HepG2 (cell line): Measurements from ENCODE around the gene TMEM44. TPM values are rescaled to one million over a fixed set of nuclear protein-coding genes. Genes with fewer than 3 reads are reported as not detected.
A peak's percentile ranks its signal among the peaks of the same experiment; 100 is the strongest.

ENCODE experiments used
- ATF7 ChIP-seq, 2 experiments: fragments of 450-650 bp in 1 of 2; sonication (generic) in 1 of 2; formaldehyde crosslinking in 1 of 2; IDR thresholded peaks; 2 replicates each; pipeline versions ENCODE4 v1.4.0 to v1.6.1; 2016 to 2020; ENCODE audit warnings: antibody characterized with exemption in 1 of 2, mild to moderate bottlenecking in 1 of 2, missing genetic modification reagents in 1 of 2
- CEBPG ChIP-seq: IDR thresholded peaks from 2 replicates; pipeline ENCODE4 v1.6.1; 2016
- KAT2B ChIP-seq: fragments of 150-350 bp; IDR thresholded peaks from 2 replicates; pipeline ENCODE4 v1.6.1; 2014; ENCODE audit warnings: low read depth, low read length, borderline replicate concordance
- KDM5B ChIP-seq: sonication (generic); formaldehyde crosslinking; IDR thresholded peaks from 2 replicates; pipeline ENCODE4 v1.4.0; 2020; ENCODE audit warnings: missing genetic modification reagents, mild to moderate bottlenecking, borderline replicate concordance
- MAZ ChIP-seq, 2 experiments: sonication (generic) in 1 of 2; formaldehyde crosslinking in 1 of 2; IDR thresholded peaks; 2 replicates each; pipeline versions ENCODE4 v1.5.0 to v1.6.1; 2012 to 2020; ENCODE audit warnings: low read depth in 2 of 2, mild to moderate bottlenecking in 2 of 2, borderline replicate concordance in 1 of 2, improper control_type of control experiment in 1 of 2, low read length in 1 of 2, missing genetic modification reagents in 1 of 2, moderate library complexity in 1 of 2
- NPAS2 ChIP-seq: sonication (generic); formaldehyde crosslinking; IDR thresholded peaks from 2 replicates; pipeline ENCODE4 v1.8.0; 2022; ENCODE audit warnings: mild to moderate bottlenecking, missing genetic modification reagents, borderline replicate concordance
- NR3C1 ChIP-seq: sonication (generic); formaldehyde crosslinking; IDR thresholded peaks from 2 replicates; pipeline ENCODE4 v1.4.0; 2020; ENCODE audit warnings: missing genetic modification reagents
- PHB2 ChIP-seq: fragments of 450-650 bp; IDR thresholded peaks from 2 replicates; pipeline ENCODE4 v1.6.1; 2018; ENCODE audit not compliant: partially characterized antibody
- PRPF4 ChIP-seq: fragments of 200-400 bp; formaldehyde crosslinking; IDR thresholded peaks from 2 replicates; pipeline ENCODE4 v1.6.1; 2016; ENCODE audit warnings: low read length, low read depth; ENCODE audit not compliant: poor library complexity, severe bottlenecking
- RARA ChIP-seq: IDR thresholded peaks from 2 replicates; pipeline ENCODE4 v1.6.1; 2016; ENCODE audit warnings: missing genetic modification reagents, missing compliant biosample characterization
- SALL1 ChIP-seq: sonication (generic); formaldehyde crosslinking; IDR thresholded peaks from 2 replicates; pipeline ENCODE4 v1.8.0; 2022; ENCODE audit warnings: mild to moderate bottlenecking, missing genetic modification reagents
- ZNF251 ChIP-seq: sonication (generic); formaldehyde crosslinking; IDR thresholded peaks from 2 replicates; pipeline ENCODE4 v1.9.0; 2021; ENCODE audit warnings: mild to moderate bottlenecking, missing genetic modification reagents
- ZNF34 ChIP-seq: sonication (generic); formaldehyde crosslinking; IDR thresholded peaks from 2 replicates; pipeline ENCODE4 v1.4.0; 2020; ENCODE audit warnings: mild to moderate bottlenecking, missing genetic modification reagents, borderline replicate concordance
- ZNF660 ChIP-seq: sonication (generic); formaldehyde crosslinking; IDR thresholded peaks from 2 replicates; pipeline ENCODE4 v1.5.1; 2020; ENCODE audit warnings: mild to moderate bottlenecking, low read depth, missing genetic modification reagents, borderline replicate concordance
- ZNF879 ChIP-seq: sonication (generic); formaldehyde crosslinking; IDR thresholded peaks from 2 replicates; pipeline ENCODE4 v1.8.1; 2023; ENCODE audit warnings: missing genetic modification reagents
- polyA plus RNA-seq, 8 experiments: library from polyadenylated mRNA; depleted of rRNA in 3 of 8; stranded (reverse) in 7 of 8; unstranded in 1 of 8; fragments of >200 nt; fragmentation: Illumina TruSeq in 4 of 8; extraction: Trizol in 4 of 8; gene quantifications; 2 replicates each; pipeline versions ENCODE4 v1.2.1 to v1.2.3, GENCODE V29; 2011 to 2016; ENCODE audit warnings: low read depth in 4 of 8, missing spikeins in 1 of 8, mixed read lengths in 1 of 8; ENCODE audit not compliant: insufficient read depth in 1 of 8
- total RNA-seq, 5 experiments: library from RNA; depleted of rRNA; stranded (reverse); fragments of >200 nt; fragmentation: Illumina TruSeq; extraction: Trizol; gene quantifications; 2 replicates each; pipeline ENCODE4 v1.2.3, GENCODE V29; 2016; ENCODE audit warnings: low read depth in 1 of 5
- TF ChIP-seq, protein P1 (sequence below): sonication (generic); formaldehyde crosslinking; conservative IDR thresholded peaks from 2 replicates; pipeline ENCODE4 v1.8.0; 2022; ENCODE audit warnings: mild to moderate bottlenecking, moderate library complexity, missing genetic modification reagents
- TF ChIP-seq, protein P2 (sequence below): sonication (generic); formaldehyde crosslinking; conservative IDR thresholded peaks from 2 replicates; pipeline ENCODE4 v1.4.0; 2020; ENCODE audit warnings: missing genetic modification reagents
- TF ChIP-seq, protein P3 (sequence below): sonication (generic); formaldehyde crosslinking; IDR thresholded peaks from 2 replicates; pipeline ENCODE4 v1.8.0; 2022; ENCODE audit warnings: mild to moderate bottlenecking, missing genetic modification reagents, borderline replicate concordance
- TF ChIP-seq, protein P4 (sequence below): sonication (generic); formaldehyde crosslinking; IDR thresholded peaks from 2 replicates; pipeline ENCODE4 v1.4.0; 2020; ENCODE audit warnings: mild to moderate bottlenecking, missing genetic modification reagents

The TMEM44 gene
- total and polyA plus RNA-seq, 2 of the 13 experiments (the other 11 are each of a cell fraction or from before 2014, with no cell fraction given) = 7.3 to 13.8 TPM

DNA sequence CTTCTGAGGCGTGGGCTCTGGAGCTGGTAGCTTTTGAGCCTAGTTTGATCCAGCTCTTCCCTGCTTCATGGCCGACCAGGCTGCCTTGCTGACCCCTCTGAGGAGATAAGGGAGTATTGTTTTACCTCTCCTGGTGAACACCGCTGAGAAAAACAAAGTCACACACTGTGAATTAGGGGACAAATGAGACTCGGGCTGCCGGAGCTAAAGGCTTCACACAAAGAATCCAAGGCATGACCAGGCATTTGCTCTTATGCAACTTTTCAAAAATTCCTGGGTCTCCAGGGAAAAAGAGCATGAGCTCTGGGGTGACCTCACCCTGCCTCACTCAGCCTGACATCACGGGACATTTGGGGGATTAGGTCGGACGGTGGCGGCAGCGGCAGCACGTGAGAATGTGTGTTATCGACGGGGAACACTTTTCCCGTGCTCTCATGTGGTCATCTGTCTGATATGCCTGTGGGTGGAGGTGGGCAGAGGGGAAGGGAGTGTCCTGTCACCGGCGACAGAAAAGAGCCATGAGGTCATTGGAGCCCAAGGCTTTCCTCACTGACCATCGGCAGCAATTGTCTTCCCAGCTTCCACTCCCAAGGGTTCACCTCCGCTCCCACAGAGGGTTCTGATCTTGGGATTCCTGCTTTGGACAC is 61.0 kb downstream of the TMEM44 start (continued):
- TF ChIP-seq MAZ (IDR thresholded peaks at IDR 0.05; ENCODE audit: borderline replicate concordance, low read depth, low read length) (no peak), MAZ (CRISPR knock-in tag; IDR thresholded peaks at IDR 0.05; ENCODE audit: low read depth) (0 out of 2 replicates have a peak, but pooled peaks have one; percentile 42), SALL1 (CRISPR knock-in tag) (peak; percentile 62; the same call in 1 of the 2 replicates), NR3C1 (CRISPR knock-in tag) (no peak), ZNF879 (CRISPR knock-in tag) (no peak), RARA (peak; percentile 19; the same call in 1 of the 2 replicates), KDM5B (CRISPR knock-in tag) (peak; percentile 34; the same call in 1 of the 2 replicates), KAT2B (no peak), NPAS2 (CRISPR knock-in tag) (no peak), ZNF34 (no peak), CEBPG (CRISPR knock-in tag) (peak; percentile 69), ATF7 (IDR thresholded peaks at IDR 0.05) (peak; percentile 51), ATF7 (CRISPR knock-in tag; IDR thresholded peaks at IDR 0.05) (peak; percentile 92; the same call in 1 of the 2 replicates), PHB2 (no peak), ZNF251 (no peak), ZNF660 (no peak), PRPF4 (no peak)
- TF ChIP-seq, protein P1, sequence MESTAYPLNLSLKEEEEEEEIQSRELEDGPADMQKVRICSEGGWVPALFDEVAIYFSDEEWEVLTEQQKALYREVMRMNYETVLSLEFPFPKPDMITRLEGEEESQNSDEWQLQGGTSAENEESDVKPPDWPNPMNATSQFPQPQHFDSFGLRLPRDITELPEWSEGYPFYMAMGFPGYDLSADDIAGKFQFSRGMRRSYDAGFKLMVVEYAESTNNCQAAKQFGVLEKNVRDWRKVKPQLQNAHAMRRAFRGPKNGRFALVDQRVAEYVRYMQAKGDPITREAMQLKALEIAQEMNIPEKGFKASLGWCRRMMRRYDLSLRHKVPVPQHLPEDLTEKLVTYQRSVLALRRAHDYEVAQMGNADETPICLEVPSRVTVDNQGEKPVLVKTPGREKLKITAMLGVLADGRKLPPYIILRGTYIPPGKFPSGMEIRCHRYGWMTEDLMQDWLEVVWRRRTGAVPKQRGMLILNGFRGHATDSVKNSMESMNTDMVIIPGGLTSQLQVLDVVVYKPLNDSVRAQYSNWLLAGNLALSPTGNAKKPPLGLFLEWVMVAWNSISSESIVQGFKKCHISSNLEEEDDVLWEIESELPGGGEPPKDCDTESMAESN (CRISPR knock-in tag) = 0 out of 2 replicates have a peak, but pooled peaks have one; percentile 27
- TF ChIP-seq, protein P2, sequence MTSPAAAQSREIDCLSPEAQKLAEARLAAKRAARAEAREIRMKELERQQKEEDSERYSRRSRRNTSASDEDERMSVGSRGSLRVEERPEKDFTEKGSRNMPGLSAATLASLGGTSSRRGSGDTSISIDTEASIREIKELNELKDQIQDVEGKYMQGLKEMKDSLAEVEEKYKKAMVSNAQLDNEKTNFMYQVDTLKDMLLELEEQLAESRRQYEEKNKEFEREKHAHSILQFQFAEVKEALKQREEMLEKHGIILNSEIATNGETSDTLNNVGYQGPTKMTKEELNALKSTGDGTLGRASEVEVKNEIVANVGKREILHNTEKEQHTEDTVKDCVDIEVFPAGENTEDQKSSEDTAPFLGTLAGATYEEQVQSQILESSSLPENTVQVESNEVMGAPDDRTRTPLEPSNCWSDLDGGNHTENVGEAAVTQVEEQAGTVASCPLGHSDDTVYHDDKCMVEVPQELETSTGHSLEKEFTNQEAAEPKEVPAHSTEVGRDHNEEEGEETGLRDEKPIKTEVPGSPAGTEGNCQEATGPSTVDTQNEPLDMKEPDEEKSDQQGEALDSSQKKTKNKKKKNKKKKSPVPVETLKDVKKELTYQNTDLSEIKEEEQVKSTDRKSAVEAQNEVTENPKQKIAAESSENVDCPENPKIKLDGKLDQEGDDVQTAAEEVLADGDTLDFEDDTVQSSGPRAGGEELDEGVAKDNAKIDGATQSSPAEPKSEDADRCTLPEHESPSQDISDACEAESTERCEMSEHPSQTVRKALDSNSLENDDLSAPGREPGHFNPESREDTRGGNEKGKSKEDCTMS = no peak
- TF ChIP-seq, protein P3, sequence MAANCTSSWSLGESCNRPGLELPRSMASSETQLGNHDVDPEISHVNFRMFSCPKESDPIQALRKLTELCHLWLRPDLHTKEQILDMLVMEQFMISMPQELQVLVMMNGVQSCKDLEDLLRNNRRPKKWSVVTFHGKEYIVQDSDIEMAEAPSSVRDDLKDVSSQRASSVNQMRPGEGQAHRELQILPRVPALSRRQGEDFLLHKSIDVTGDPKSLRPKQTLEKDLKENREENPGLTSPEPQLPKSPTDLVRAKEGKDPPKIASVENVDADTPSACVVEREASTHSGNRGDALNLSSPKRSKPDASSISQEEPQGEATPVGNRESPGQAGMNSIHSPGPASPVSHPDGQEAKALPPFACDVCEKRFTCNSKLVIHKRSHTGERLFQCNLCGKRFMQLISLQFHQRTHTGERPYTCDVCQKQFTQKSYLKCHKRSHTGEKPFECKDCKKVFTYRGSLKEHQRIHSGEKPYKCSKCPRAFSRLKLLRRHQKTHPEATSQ = no peak
- TF ChIP-seq, protein P4, sequence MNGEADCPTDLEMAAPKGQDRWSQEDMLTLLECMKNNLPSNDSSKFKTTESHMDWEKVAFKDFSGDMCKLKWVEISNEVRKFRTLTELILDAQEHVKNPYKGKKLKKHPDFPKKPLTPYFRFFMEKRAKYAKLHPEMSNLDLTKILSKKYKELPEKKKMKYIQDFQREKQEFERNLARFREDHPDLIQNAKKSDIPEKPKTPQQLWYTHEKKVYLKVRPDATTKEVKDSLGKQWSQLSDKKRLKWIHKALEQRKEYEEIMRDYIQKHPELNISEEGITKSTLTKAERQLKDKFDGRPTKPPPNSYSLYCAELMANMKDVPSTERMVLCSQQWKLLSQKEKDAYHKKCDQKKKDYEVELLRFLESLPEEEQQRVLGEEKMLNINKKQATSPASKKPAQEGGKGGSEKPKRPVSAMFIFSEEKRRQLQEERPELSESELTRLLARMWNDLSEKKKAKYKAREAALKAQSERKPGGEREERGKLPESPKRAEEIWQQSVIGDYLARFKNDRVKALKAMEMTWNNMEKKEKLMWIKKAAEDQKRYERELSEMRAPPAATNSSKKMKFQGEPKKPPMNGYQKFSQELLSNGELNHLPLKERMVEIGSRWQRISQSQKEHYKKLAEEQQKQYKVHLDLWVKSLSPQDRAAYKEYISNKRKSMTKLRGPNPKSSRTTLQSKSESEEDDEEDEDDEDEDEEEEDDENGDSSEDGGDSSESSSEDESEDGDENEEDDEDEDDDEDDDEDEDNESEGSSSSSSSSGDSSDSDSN (CRISPR knock-in tag) = 0 out of 2 replicates have a peak, but pooled peaks have one; percentile 19
